Stomach (tissue), 4 donors: ENCODE measurements around the gene GKAP1.
A peak's percentile ranks its signal among the peaks of the same experiment; 100 is the strongest.

ENCODE experiments used
- CTCF ChIP-seq, 7 experiments: fragments of 450-650 bp in 4 of 7; fragments of 200-600 bp in 3 of 7; sonication (generic) in 3 of 7; IDR thresholded peaks; one replicate each; pipeline ENCODE4 v1.5.1; 2016 to 2019; ENCODE audit warnings: antibody characterized with exemption in 7 of 7, control low read depth in 2 of 7, mild to moderate bottlenecking in 1 of 7
- POLR2A ChIP-seq, 4 donors: fragments of 450-650 bp; IDR thresholded peaks; one replicate each; pipeline ENCODE4 v1.6.1; 2016; ENCODE audit warnings: antibody characterized with exemption in 4 of 4, control low read depth in 2 of 4, mild to moderate bottlenecking in 1 of 4, moderate library complexity in 1 of 4
- POLR2AphosphoS5 ChIP-seq, 3 donors: sonication (generic); formaldehyde crosslinking; IDR thresholded peaks; one replicate each; pipeline ENCODE4 v1.6.1; 2016; ENCODE audit warnings: antibody characterized with exemption in 3 of 3

GRCh38 chr9:83714329-83714728 is 103.2 kb downstream of the GKAP1 start:
- TF ChIP-seq CTCF (IDR thresholded peaks at IDR 0.05) (peak in 2 of 7 experiments; percentile 8 to 31), POLR2A (IDR thresholded peaks at IDR 0.05) (no peak), POLR2AphosphoS5 (IDR thresholded peaks at IDR 0.05) (no peak)
